Uterine smooth muscle cell (primary cell): ENCODE measurements around the gene TLR8. TPM values are rescaled to one million over a fixed set of nuclear protein-coding genes. Genes with fewer than 3 reads are reported as not detected.

Experiments used
- total RNA-seq: library from RNA; depleted of rRNA; stranded (reverse); fragments of >200 nt; gene quantifications from 2 replicates; pipeline ENCODE4 v1.2.3, GENCODE V29; 2014

The TLR8 gene
- not detected in 2 replicates for total RNA-seq

DNA sequence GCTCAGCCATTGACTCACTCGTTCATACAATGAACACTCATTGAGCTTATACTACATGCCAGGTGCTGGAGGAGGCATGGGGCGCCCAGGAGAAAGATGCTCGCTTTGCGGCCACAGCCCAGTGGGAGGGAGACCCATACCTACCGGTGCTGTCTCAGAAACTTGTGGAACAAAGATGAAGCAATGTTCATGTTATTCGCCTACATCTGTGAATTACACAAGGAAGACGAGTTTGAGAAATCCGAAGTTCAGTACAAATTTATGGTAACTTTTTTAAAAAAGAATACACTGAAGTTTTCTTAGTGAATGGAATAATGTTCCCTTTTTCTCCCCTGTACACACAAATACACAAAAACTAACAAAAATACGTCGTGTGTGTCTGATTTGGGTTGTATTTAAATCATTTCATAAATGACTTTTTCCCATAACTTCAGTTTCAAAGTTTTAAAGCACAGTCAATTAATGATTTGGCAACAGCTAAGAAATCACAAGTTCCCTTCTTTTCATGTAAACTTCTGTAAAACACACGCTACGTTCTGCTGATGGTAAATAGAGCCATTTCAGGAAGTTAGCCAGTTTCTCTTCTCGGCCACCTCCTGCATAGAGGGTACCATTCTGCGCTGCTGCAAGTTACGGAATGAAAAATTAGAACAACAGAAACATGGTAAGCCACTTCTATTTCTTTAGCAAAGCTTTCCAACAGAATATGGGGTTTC, at the start of gene TLR8:
Gene TLR8 (plus strand): TSS at position 575 of the 716 bp plus-strand sequence. CDS start 87 bp downstream, at position 662.

DNA sequence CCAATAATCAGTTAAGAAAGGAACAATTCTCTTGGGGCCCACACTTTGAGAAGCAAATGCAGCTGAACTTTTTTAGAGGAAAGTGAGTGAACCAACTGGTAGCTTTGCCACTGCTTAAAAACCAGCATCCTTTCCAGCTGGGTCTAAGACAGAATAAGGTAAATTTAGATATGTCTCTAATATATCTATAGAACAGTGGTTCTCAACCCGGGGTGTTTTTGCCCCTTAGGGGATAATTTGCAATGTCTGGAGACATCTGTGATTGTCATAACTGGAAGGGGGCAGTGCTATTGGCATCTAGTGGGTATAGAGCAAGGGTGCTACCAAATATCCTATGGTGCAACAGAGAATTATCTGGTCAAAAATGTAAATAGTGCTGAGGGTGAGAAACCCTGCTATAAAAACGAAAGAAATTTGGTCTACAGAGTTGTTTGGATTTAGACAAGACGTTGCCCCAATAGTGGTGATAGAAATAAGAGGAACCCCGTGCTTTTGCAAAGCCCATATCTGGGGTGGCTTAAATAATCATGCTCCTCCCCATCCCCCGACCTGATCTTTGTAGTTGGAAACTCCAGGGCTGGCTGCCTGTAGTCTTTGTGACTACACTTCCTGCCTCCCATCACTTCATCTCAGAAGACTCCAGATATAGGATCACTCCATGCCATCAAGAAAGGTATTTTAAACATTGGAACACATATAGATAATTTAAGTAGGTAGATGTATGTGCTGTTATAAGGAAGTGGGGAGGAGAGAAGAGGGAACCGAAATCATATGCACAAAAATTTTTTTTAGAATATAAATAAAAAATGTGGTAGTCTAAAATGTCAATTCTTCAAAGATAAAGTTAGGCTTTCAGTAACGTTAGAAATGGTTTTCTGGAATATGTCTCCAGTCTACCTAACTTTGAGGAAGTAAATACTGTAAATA, 39.7 kb upstream of the TLR8 start, which contains the start of gene TLR7:
Gene TLR7 (plus strand): TSS at position 622 of the 927 bp plus-strand sequence. CDS start 507 bp downstream, outside the sequence.

Other genes with a start within 250 kb of the TLR8 start
- 38.9 and 63.0 TPM in 2 replicates for gene PRPS2, start 115.2 kb upstream of the TLR8 start, total RNA-seq
- under 0.01 TPM in 1 of 2 replicates, not detected in the other for gene TLR7, start 39.5 kb upstream of the TLR8 start, total RNA-seq
- 9,171 and 15,814 TPM in 2 replicates for gene TMSB4X, start 68.5 kb downstream of the TLR8 start, total RNA-seq
- gene FAM9C, start 138.0 kb downstream of the TLR8 start, total RNA-seq, result 0.12 TPM in 1 of 2 replicates, not detected in the other